IMR-90 (cell line): ENCODE results near the gene FOCAD. TPM values are rescaled to one million over a fixed set of nuclear protein-coding genes. Genes with fewer than 3 reads are reported as not detected.

Source experiments
- ATAC-seq: fragments of 200-7000 bp; cut with Tn5 transposase; 2 replicates; pipeline ENCODE4 v1.9.1; 2020; ENCODE audit warnings: low read depth, mild to moderate bottlenecking, moderate library complexity
- BruUV-seq: library from RNA; stranded (reverse); fragments of 400-500 nt; replicated peaks from 2 replicates; lab custom pipeline; 2021; lab: Mats Ljungman, UMichigan
- CTCF ChIA-PET: fragments of 300-600 bp; formaldehyde crosslinking; extraction: SDS; loops from one replicate; lab custom pipeline; 2021; ENCODE audit warnings: antibody characterized with exemption; lab: Yijun Ruan, JAX
- POLR2A ChIA-PET: fragments of 300-600 bp; sonication (Branson Sonifier 250); formaldehyde crosslinking; loops from one replicate; lab custom pipeline; 2022; ENCODE audit warnings: antibody characterized with exemption; ENCODE audit not compliant: unreplicated experiment; lab: Charles Lee
- DNase-seq: peaks from one replicate; pipeline ENCODE4 v3.0.0; 2013
- H2AFZ ChIP-seq: replicated peaks from 2 replicates; pipeline ENCODE3; 2013; ENCODE audit warnings: low read length, mild to moderate bottlenecking; ENCODE audit not compliant: poor library complexity
- H2AK5ac ChIP-seq: 2 replicates; pipeline ENCODE4 v1.6.1; 2013; ENCODE audit warnings: low read depth, low read length, inconsistent platforms
- H2AK9ac ChIP-seq: replicated peaks from 2 replicates; pipeline ENCODE3; 2013; ENCODE audit warnings: mild to moderate bottlenecking, low read depth, low read length, moderate library complexity; ENCODE audit not compliant: poor library complexity
- H2BK120ac ChIP-seq: 2 replicates; pipeline ENCODE4 v1.6.1; 2013; ENCODE audit warnings: low read depth, low read length, inconsistent platforms
- H2BK15ac ChIP-seq: 3 replicates; pipeline ENCODE4 v1.6.1; 2013; ENCODE audit warnings: low read depth, low read length, inconsistent platforms
- H2BK20ac ChIP-seq: 2 replicates; pipeline ENCODE4 v1.6.1; 2013; ENCODE audit warnings: low read depth, mild to moderate bottlenecking, inconsistent platforms, low read length, moderate library complexity
- H2BK5ac ChIP-seq: 2 replicates; pipeline ENCODE4 v1.6.1; 2013; ENCODE audit warnings: mild to moderate bottlenecking, low read depth, low read length, inconsistent platforms; ENCODE audit not compliant: poor library complexity, severe bottlenecking
- H3K14ac ChIP-seq: replicated peaks from 2 replicates; pipeline ENCODE4 v1.6.1; 2013; ENCODE audit warnings: low read depth, low read length, inconsistent platforms
- H3K18ac ChIP-seq: 2 replicates; pipeline ENCODE4 v1.6.1; 2013; ENCODE audit warnings: low read depth, low read length, control low read depth
- H3K23ac ChIP-seq: 2 replicates; pipeline ENCODE4 v1.6.1; 2013; ENCODE audit warnings: low read depth, low read length, inconsistent platforms
- H3K27ac ChIP-seq: 2 replicates; pipeline ENCODE4 v1.5.1; 2013; ENCODE audit warnings: mild to moderate bottlenecking, control low read depth, low read length; ENCODE audit not compliant: insufficient read depth
- H3K27me3 ChIP-seq: 2 replicates; pipeline ENCODE4 v1.6.1; 2013; ENCODE audit warnings: low read length; ENCODE audit not compliant: control insufficient read depth, insufficient read depth
- H3K36me3 ChIP-seq: 2 replicates; pipeline ENCODE4 v1.6.1; 2013; ENCODE audit warnings: low read length, mixed read lengths; ENCODE audit not compliant: control insufficient read depth, insufficient read depth
- H3K4ac ChIP-seq: 2 replicates; pipeline ENCODE4 v1.6.1; 2013; ENCODE audit warnings: low read depth, low read length, inconsistent platforms
- H3K4me1 ChIP-seq: 2 replicates; pipeline ENCODE4 v1.6.1; 2013; ENCODE audit warnings: low read length, mixed read lengths; ENCODE audit not compliant: control insufficient read depth, insufficient read depth
- H3K4me2 ChIP-seq: 2 replicates; pipeline ENCODE4 v1.6.1; 2013; ENCODE audit warnings: low read depth, mild to moderate bottlenecking, control low read depth, low read length, moderate library complexity
- H3K4me3 ChIP-seq: 2 replicates; pipeline ENCODE4 v1.5.1; 2013; ENCODE audit warnings: low read depth, mild to moderate bottlenecking, control low read depth, low read length, moderate library complexity; ENCODE audit not compliant: insufficient read depth
- H3K56ac ChIP-seq: 2 replicates; pipeline ENCODE4 v1.6.1; 2013; ENCODE audit warnings: low read length, inconsistent platforms; ENCODE audit not compliant: insufficient read depth; ENCODE audit errors: extremely low read depth
- H3K79me1 ChIP-seq, 2 experiments: 2 replicates each; pipeline ENCODE4 v1.6.1; 2013; ENCODE audit warnings: low read length in 2 of 2, inconsistent platforms in 1 of 2, low read depth in 1 of 2
- H3K9ac ChIP-seq: 2 replicates; pipeline ENCODE4 v1.6.1; 2013; ENCODE audit warnings: low read depth, low read length, control low read depth
- H3K9me1 ChIP-seq: 2 replicates; pipeline ENCODE4 v1.6.1; 2013; ENCODE audit warnings: low read length, inconsistent platforms; ENCODE audit not compliant: insufficient read depth
- H3K9me3 ChIP-seq: 2 replicates; pipeline ENCODE4 v1.6.1; 2013; ENCODE audit warnings: low read length; ENCODE audit not compliant: control insufficient read depth, insufficient read depth
- H4K20me1 ChIP-seq: 2 replicates; pipeline ENCODE4 v1.6.1; 2013; ENCODE audit warnings: low read length, inconsistent platforms; ENCODE audit not compliant: insufficient read depth
- H4K5ac ChIP-seq: 2 replicates; pipeline ENCODE4 v1.6.1; 2013; ENCODE audit warnings: mild to moderate bottlenecking, low read depth, low read length, control low read depth
- H4K8ac ChIP-seq, 2 experiments: 2 replicates each; pipeline ENCODE4 v1.6.1; 2013; ENCODE audit warnings: low read depth in 2 of 2, low read length in 2 of 2, control low read depth in 1 of 2, inconsistent platforms in 1 of 2
- H4K91ac ChIP-seq: 2 replicates; pipeline ENCODE4 v1.6.1; 2013; ENCODE audit warnings: low read depth, low read length, inconsistent platforms; ENCODE audit not compliant: insufficient read depth
- BHLHE40 ChIP-seq: fragments of 150-350 bp; IDR thresholded peaks from 2 replicates; pipeline ENCODE4 v1.6.1; 2016; ENCODE audit warnings: mild to moderate bottlenecking, low read depth, low read length
- CEBPB ChIP-seq: IDR thresholded peaks from 2 replicates; pipeline ENCODE4 v1.6.1; 2012; ENCODE audit warnings: low read depth, low read length, improper control_type of control experiment
- CHD1 ChIP-seq: IDR thresholded peaks from 2 replicates; pipeline ENCODE4 v1.6.1; 2012; ENCODE audit warnings: low read depth, low read length, improper control_type of control experiment
- CTCF ChIP-seq: conservative IDR thresholded peaks from 2 replicates; pipeline ENCODE4 v1.5.1; 2012; ENCODE audit warnings: mild to moderate bottlenecking, low read depth, low read length, improper control_type of control experiment
- ELK1 ChIP-seq: fragments of 150-350 bp; IDR thresholded peaks from 2 replicates; pipeline ENCODE4 v1.6.1; 2016; ENCODE audit warnings: low read depth, mild to moderate bottlenecking, low read length, moderate library complexity, borderline replicate concordance
- FOS ChIP-seq: fragments of 150-350 bp; IDR thresholded peaks from 2 replicates; pipeline ENCODE4 v1.6.1; 2016; ENCODE audit warnings: low read depth, low read length
- MAFK ChIP-seq: IDR thresholded peaks from 2 replicates; pipeline ENCODE4 v1.6.1; 2012; ENCODE audit warnings: low read depth, low read length, improper control_type of control experiment
- MAZ ChIP-seq: IDR thresholded peaks from 2 replicates; pipeline ENCODE4 v1.6.1; 2012; ENCODE audit warnings: low read depth, mild to moderate bottlenecking, low read length, improper control_type of control experiment, moderate library complexity, borderline replicate concordance
- MXI1 ChIP-seq: IDR thresholded peaks from 2 replicates; pipeline ENCODE4 v1.6.1; 2012; ENCODE audit warnings: low read depth, mild to moderate bottlenecking, low read length, moderate library complexity, borderline replicate concordance
- NFE2L2 ChIP-seq: fragments of 150-350 bp; IDR thresholded peaks from 2 replicates; pipeline ENCODE4 v1.6.1; 2016; ENCODE audit warnings: low read depth, mild to moderate bottlenecking, low read length
- POLR2A ChIP-seq: IDR thresholded peaks from 2 replicates; pipeline ENCODE4 v1.6.1; 2012; ENCODE audit warnings: mild to moderate bottlenecking, low read depth, low read length
- RAD21 ChIP-seq: IDR thresholded peaks from 2 replicates; pipeline ENCODE4 v1.6.1; 2012; ENCODE audit warnings: low read length, improper control_type of control experiment
- RCOR1 ChIP-seq: IDR thresholded peaks from 2 replicates; pipeline ENCODE4 v1.6.1; 2012; ENCODE audit warnings: mild to moderate bottlenecking, low read length, improper control_type of control experiment; ENCODE audit not compliant: insufficient replicate concordance
- RFX5 ChIP-seq: IDR thresholded peaks from 2 replicates; pipeline ENCODE4 v1.8.0; 2012; ENCODE audit warnings: low read depth, mild to moderate bottlenecking, low read length, moderate library complexity
- SMC3 ChIP-seq: fragments of 150-350 bp; IDR thresholded peaks from 2 replicates; pipeline ENCODE4 v1.6.1; 2016; ENCODE audit warnings: low read depth, mild to moderate bottlenecking, antibody characterized with exemption, low read length, moderate library complexity
- USF2 ChIP-seq: fragments of 150-350 bp; IDR thresholded peaks from 2 replicates; pipeline ENCODE4 v1.6.1; 2017; ENCODE audit warnings: mild to moderate bottlenecking, antibody characterized with exemption, low read length, low read depth
- WGBS, 2 experiments: methylation state at CpG; one replicate each; pipeline versions ENCODE4 v1.1.5 to v1.1.7; 2013; ENCODE audit warnings: missing lambda C conversion rate in 2 of 2; ENCODE audit not compliant: insufficient read length in 1 of 2; ENCODE audit errors: extremely low coverage in 2 of 2; 5-methylcytosine and 5-hydroxymethylcytosine counted together
- dilution Hi-C: fragments of 300-500 bp; cut with HindIII; formaldehyde crosslinking; loops from one replicate; pipeline ENCODE4 v1.14.3; 2018; ENCODE audit warnings: low sequenced_read_pairs; ENCODE audit not compliant: unreplicated experiment
- in situ Hi-C: fragments of 300-500 bp; cut with MboI; formaldehyde crosslinking; loops from 3 replicates; pipeline ENCODE4 v1.14.3; 2019; ENCODE audit warnings: low sequenced_read_pairs, inconsistent platforms, mixed read lengths
- intact Hi-C: fragments of 100-400 bp; cut with micrococcal nuclease; formaldehyde crosslinking; loops from 2 replicates; pipeline ENCODE4 v1.10.0; 2022
- polyA plus RNA-seq, 3 experiments: library from polyadenylated mRNA; depleted of rRNA; stranded (reverse); fragments of >200 nt; gene quantifications; 2 replicates each; pipeline ENCODE4 v1.2.3, GENCODE V29; 2012; ENCODE audit warnings: low replicate concordance in 1 of 3
- total RNA-seq: library from RNA; depleted of rRNA; stranded (reverse); fragments of >200 nt; gene quantifications from 2 replicates; pipeline ENCODE4 v1.2.3, GENCODE V29; 2012

FOCAD gene
- total and polyA plus RNA-seq, 2 of the 4 experiments (the other 2 are of a cell fraction), result 28.8 to 91.2 TPM

GRCh38 chr9:21037278-21037677 is 353.2 kb downstream of the FOCAD start:
- Histone ChIP-seq H3K9me1 (0 out of 2 replicates have a peak, but pooled peaks cover 5% of the 10 kb centered on the region), H3K79me1 (no peaks in the 10 kb centered on the region), H3K9me3 (no peaks in the 10 kb centered on the region), H2BK15ac (no peak overlapping the region), H3K56ac (no peak overlapping the region), H3K23ac (no peak overlapping the region), H4K91ac (no peak overlapping the region), H2BK20ac (no peak overlapping the region), H3K36me3 (no peaks in the 10 kb centered on the region), H3K27me3 (no peaks in the 10 kb centered on the region), H2BK120ac (no peak overlapping the region), H2BK5ac (no peak overlapping the region), H3K9ac (no peak overlapping the region), H4K20me1 (no peaks in the 10 kb centered on the region), H3K4ac (no peak overlapping the region), H3K14ac (no peak overlapping the region), H4K8ac (no peak overlapping the region), H2AK9ac (no peak overlapping the region), H2AFZ (no peak overlapping the region), H4K5ac (no peak overlapping the region), H3K4me1 (no peaks in the 10 kb centered on the region), H3K4me3 (no peak overlapping the region), H3K18ac (no peak overlapping the region), H3K4me2 (no peak overlapping the region), H2AK5ac (no peak overlapping the region), H3K27ac (no peak overlapping the region)
- in situ Hi-C loops (no loop called here), intact Hi-C loops (no loop called here), dilution Hi-C loops (no loop called here)
- no CpG with 5 or more reads among the region's 2 CpGs for WGBS, 2 experiments
- no TSS peak for BruUV-seq
- POLR2A ChIA-PET, result no interaction called here
- CTCF ChIA-PET, result no interaction called here
- no peak for ATAC-seq
- no peak for DNase-seq
- TF ChIP-seq CTCF (no peak), MAFK (no peak), RCOR1 (no peak), CEBPB (no peak), RAD21 (no peak), RFX5 (no peak), SMC3 (no peak), BHLHE40 (no peak), CHD1 (no peak), NFE2L2 (no peak), FOS (no peak), MXI1 (no peak), ELK1 (no peak), MAZ (no peak), POLR2A (no peak), USF2 (no peak)
